NCI-H2107 (cell line): Measurements from ENCODE around the gene BCLAF1.
"Not testable (repeated sequence)": the region's sequence is repeated elsewhere in the genome, so short reads cannot be mapped to it uniquely, and the experiment has no call there.

Experiments used
- DNase-seq: peaks from one replicate; lab custom pipeline; 2025; lab: John Stamatoyannopoulos, UW

Gene BCLAF1

DNA sequence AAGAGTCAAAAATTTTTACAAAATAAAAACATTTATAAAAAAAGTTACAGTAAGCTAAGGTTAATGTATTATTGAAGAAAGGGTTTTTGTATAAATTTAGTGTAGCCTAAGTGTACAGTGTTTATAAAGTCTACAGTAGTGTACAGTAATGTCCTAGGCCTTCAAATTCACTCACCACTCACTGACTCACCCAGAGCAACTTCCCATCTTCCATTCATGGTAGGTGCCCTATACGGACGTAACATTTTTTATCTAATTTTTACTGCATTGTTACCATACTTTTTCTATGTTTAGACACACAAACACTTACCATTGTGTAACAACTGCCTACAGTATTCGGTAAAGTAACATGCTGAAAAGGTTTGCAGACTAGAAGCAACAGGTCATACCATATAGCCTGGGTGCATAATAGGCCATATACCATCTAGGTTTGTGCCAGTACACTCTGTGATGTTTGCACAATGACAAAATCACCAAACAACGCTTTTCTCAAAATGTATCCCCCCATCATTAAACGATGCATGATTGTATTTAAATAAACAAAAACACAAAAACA, 45.5 kb downstream of the BCLAF1 start:
- no peak for DNase-seq

DNA sequence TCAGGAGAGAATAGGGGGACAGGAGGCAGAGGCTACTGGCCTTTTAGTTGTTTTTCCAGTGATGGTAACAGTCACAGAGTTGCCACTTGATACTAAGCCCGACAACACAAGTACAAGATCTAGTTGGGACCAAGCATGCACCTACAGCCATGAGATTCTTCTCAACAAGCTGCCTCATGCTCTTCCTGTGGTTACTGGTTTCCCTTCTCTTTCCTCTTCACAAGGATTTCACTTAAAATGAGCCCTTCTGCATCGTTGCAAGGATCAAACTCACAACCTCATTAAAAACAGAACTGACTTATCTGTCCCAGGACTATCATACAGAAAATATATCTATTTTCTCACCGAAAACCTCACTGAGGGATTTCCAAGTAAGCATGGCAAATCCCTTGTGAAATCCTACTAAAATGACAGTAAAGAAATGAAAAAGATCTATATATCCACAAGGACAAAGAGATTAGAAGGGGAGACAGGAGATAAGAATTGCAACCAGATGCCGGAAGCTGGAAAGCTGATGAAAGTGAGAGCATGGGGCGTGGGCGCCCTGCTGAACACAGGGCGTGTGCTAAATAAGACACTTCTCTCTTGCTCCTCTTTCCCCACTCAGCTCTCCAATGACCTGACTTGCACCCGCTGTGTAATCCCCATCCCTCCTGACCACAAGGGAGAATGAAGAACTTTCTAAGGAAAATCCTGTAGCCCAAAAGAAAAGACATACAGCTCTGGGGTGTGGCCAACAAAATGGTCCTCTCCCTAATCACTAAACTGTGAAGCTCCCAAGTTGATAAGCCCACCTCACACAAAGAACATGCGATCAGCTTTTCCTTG, 53.0 kb downstream of the BCLAF1 start:
- DNase-seq, result no peak

- DNase-seq, result no peak
Observed at GRCh38 chr6:136235233-136235564, 54.4 kb downstream of the BCLAF1 start.

GRCh38 chr6:136232701-136233100, 56.9 kb downstream of the BCLAF1 start:
- no peak for DNase-seq

GRCh38 chr6:136230219-136230853, 59.3 kb downstream of the BCLAF1 start:
- no peak for DNase-seq

DNA sequence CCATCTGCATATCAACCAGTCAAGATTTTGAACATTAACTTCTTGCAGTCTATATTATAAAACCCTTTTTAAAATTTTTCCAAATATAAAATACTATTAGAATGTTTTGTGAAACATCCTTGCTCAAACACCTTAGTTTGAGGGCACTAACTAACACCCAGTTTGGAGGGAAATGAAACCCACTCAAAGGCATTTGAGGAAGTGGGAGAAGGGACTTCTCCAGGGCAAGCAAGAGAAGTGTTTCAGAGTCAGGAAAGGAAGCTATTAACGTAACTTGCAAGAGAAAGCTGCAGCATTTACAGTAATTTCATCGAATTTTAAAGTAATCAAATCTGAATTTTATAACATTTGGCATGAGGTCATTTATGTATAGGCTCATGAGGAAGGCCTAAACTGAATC, 60.8 kb downstream of the BCLAF1 start:
- DNase-seq, result no peak

DNA sequence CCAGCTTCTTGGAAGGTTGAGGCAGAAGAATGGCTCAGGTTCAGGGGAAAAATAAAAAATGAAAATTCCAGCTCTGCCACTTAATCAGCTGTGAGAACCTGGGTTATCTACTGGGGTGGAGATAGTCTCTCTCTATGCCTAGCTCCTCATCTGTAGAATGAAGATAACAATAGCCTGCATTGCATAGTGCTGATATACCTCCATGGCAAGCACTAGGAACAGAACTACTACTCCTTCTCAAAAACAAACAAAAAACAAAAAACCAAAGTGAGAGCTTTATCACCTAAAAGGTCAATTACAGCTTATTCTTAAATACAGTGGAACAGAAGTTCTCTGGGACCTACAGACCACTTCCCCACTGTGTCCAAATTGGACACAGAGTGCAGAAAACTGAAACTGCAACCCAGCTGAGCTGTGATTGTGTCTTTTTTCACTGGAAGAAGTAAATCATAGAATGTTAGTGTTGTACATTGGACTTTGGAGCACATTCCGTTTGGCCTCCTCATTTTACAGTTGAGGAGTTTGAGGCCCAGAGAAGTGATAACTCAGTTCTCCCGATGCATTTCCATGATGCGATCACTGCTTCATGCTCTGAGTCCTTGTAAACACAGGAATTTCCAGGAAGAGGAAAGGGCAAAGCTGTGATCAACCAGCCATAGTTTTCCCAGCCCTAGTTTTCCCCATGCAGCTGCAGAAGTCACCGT, 62.8 kb downstream of the BCLAF1 start:
- DNase-seq, result no peak

- DNase-seq, result peak; percentile 17
Observed at GRCh38 chr6:136226027-136226673, 63.5 kb downstream of the BCLAF1 start.

- DNase-seq, result no peak
Observed at GRCh38 chr6:136225496-136225895, 64.2 kb downstream of the BCLAF1 start.

DNA sequence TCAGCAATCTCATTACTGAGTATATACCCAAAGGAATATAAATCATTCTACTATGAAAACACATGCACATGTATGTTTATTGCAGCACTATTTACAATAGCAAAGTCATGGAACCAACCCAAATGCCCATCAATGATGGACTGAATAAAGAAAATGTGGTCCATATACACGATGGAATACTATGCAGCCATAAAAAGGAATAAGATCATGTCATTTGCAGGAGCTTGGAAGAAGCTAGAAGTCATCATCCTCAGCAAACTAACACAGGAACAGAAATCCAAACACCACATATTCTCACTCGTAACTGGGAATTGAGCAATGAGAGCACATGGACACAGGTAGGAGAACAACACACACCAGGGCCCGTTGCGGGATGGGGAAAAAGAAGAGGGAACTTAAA, 64.7 kb downstream of the BCLAF1 start:
- not testable (repeated sequence) for DNase-seq

GRCh38 chr6:136216503-136217401, 72.9 kb downstream of the BCLAF1 start:
- DNase-seq, result no peak

GRCh38 chr6:136213853-136214252, 75.8 kb downstream of the BCLAF1 start:
- DNase-seq, result no peak

- no peak for DNase-seq
Observed at GRCh38 chr6:136213012-136213539, 76.6 kb downstream of the BCLAF1 start.

DNA sequence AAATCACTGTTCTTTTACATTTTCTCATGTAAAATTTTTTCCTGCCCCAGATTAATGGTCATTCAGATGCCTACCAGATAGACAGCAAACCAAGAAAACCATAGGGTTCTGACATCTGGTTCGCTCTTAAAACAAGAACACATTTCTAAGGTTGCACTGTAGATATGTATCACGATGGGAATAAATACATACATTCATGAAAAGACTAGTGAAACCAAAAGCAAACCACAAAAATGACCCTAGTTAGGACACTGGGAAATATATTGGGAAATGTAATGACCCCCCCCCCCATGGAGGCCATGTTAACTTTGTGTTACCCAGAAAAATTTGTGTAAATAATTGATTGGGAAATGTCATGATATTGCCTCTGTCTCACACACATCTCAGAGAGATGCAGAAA, 77.0 kb downstream of the BCLAF1 start:
- DNase-seq, result no peak

GRCh38 chr6:136210398-136211165, 79.1 kb downstream of the BCLAF1 start:
- DNase-seq, result no peak

- DNase-seq, result no peak
Observed at GRCh38 chr6:136209496-136209895, 80.2 kb downstream of the BCLAF1 start.

- DNase-seq, result no peak
Observed at GRCh38 chr6:136208783-136209182, 80.9 kb downstream of the BCLAF1 start.
